ENCODE data around the gene FBXW8.

GRCh38 chr12:117046011-117046369, 135.2 kb downstream of the FBXW8 start:
- TF ChIP-seq CTCF (IDR thresholded peaks at IDR 0.05), result no peak
- TF ChIP-seq POLR2A (IDR thresholded peaks at IDR 0.05), result no peak

Data from esophagus squamous epithelium (tissue), 4 donors.